Osteoblast (primary cell): ENCODE data around the gene SLC9A3. TPM values are rescaled to one million over a fixed set of nuclear protein-coding genes. Genes with fewer than 3 reads are reported as not detected.

ENCODE experiments used
- DNase-seq: peaks from one replicate; pipeline ENCODE4 v3.0.0; 2011; ENCODE audit warnings: low spot score, mixed read lengths; ENCODE audit not compliant: insufficient read length; ENCODE audit errors: missing footprints
- H2AFZ ChIP-seq: 2 replicates; pipeline ENCODE4 v1.6.0; 2011; ENCODE audit warnings: mild to moderate bottlenecking, low read length
- H3K27ac ChIP-seq: 2 replicates; pipeline ENCODE4 v1.5.1; 2011; ENCODE audit warnings: mild to moderate bottlenecking, low read depth, low read length, moderate library complexity
- H3K27me3 ChIP-seq: 2 replicates; pipeline ENCODE4 v1.6.0; 2012; ENCODE audit warnings: mild to moderate bottlenecking, control low read depth, inconsistent platforms, low read length, moderate library complexity; ENCODE audit not compliant: insufficient read depth
- H3K36me3 ChIP-seq: 2 replicates; pipeline ENCODE4 v1.5.1; 2011; ENCODE audit warnings: mild to moderate bottlenecking, low read length, control low read depth, moderate library complexity; ENCODE audit not compliant: insufficient read depth
- H3K4me1 ChIP-seq: 2 replicates; pipeline ENCODE4 v1.5.1; 2011; ENCODE audit warnings: mild to moderate bottlenecking, low read length, control low read depth, moderate library complexity; ENCODE audit not compliant: insufficient read depth
- H3K4me2 ChIP-seq: 2 replicates; pipeline ENCODE4 v1.6.0; 2011; ENCODE audit warnings: mild to moderate bottlenecking, low read length; ENCODE audit not compliant: insufficient read depth
- H3K4me3 ChIP-seq: fragments of 200-600 bp; sonication (generic); 3 replicates; pipeline ENCODE4 v1.5.1; 2012; ENCODE audit warnings: mild to moderate bottlenecking, low read length, inconsistent platforms; ENCODE audit not compliant: insufficient read depth
- H3K79me2 ChIP-seq: 2 replicates; pipeline ENCODE4 v1.6.0; 2012; ENCODE audit warnings: mild to moderate bottlenecking, low read length, control low read depth, inconsistent platforms; ENCODE audit not compliant: insufficient read depth
- H3K9me3 ChIP-seq: 2 replicates; pipeline ENCODE4 v1.5.1; 2011; ENCODE audit warnings: low read depth, low read length, control low read depth
- H4K20me1 ChIP-seq: 2 replicates; pipeline ENCODE4 v1.6.0; 2012; ENCODE audit warnings: mild to moderate bottlenecking, low read length, control low read depth; ENCODE audit not compliant: insufficient read depth
- total RNA-seq: library from RNA; depleted of rRNA; stranded (reverse); fragments of >200 nt; gene quantifications from 2 replicates; pipeline ENCODE4 v1.2.3, GENCODE V29; 2012
- TF ChIP-seq, protein P1 (sequence below): IDR thresholded peaks from 2 replicates; pipeline ENCODE4 v1.5.1; 2011; ENCODE audit warnings: mild to moderate bottlenecking, low read depth, low read length, moderate library complexity; ENCODE audit errors: extremely low read depth

The SLC9A3 gene
- total RNA-seq, 1 donor = 1.4 TPM

DNA sequence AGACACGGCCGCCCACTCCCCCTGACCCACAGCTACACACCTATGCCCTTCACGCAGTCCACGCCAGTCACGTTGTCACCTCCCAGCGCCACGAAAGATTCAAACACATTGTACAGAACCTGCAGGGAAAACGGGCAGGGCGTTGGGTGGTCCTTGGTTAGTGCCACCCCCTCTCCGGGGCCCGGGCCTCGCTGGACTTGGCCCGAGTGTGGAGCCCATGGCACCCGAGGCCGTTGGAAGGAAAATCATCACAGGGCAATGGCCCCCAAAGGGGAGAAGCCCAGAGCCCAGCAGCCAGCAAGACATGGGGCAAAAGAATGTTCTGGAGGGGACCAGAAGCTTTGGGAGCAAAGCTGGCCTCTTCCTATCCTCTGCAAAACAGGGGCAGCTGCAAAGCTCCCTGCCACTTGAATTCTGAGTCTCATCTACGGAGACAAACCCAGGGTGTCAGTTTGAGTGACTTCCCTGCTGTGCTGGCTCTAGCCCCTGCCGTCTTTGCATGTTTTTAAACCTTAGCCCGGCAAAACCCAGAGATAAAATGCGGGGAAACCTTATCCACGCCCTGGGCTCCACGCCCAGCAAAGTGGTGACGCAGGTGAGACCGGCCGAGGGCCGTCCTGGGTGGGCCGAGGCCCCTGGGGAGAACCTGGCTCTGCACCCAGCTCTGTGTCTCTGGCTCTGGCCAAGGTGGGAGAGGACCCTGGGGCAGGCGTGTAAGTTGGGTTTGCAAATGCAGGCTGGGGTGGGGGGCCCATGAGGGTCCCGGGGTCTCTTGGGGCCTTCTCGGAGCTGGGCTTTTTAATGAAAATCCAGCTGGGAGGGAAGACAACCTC is 38.9 kb downstream of the SLC9A3 start:
- H3K4me2 ChIP-seq = no peak overlapping the region
- no peaks in the 10 kb centered on the region for H3K9me3 ChIP-seq
- H3K4me3 ChIP-seq = no peak overlapping the region
- H3K4me1 ChIP-seq = no peaks in the 10 kb centered on the region
- no peaks in the 10 kb centered on the region for H3K36me3 ChIP-seq
- TF ChIP-seq, protein P1, sequence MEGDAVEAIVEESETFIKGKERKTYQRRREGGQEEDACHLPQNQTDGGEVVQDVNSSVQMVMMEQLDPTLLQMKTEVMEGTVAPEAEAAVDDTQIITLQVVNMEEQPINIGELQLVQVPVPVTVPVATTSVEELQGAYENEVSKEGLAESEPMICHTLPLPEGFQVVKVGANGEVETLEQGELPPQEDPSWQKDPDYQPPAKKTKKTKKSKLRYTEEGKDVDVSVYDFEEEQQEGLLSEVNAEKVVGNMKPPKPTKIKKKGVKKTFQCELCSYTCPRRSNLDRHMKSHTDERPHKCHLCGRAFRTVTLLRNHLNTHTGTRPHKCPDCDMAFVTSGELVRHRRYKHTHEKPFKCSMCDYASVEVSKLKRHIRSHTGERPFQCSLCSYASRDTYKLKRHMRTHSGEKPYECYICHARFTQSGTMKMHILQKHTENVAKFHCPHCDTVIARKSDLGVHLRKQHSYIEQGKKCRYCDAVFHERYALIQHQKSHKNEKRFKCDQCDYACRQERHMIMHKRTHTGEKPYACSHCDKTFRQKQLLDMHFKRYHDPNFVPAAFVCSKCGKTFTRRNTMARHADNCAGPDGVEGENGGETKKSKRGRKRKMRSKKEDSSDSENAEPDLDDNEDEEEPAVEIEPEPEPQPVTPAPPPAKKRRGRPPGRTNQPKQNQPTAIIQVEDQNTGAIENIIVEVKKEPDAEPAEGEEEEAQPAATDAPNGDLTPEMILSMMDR = no peak
- no peak overlapping the region for H3K27ac ChIP-seq
- H4K20me1 ChIP-seq = no peaks in the 10 kb centered on the region
- H2AFZ ChIP-seq = no peak overlapping the region
- no peak for DNase-seq
- H3K27me3 ChIP-seq = peaks cover 9% of the 10 kb centered on the region
- H3K79me2 ChIP-seq = no peaks in the 10 kb centered on the region

DNA sequence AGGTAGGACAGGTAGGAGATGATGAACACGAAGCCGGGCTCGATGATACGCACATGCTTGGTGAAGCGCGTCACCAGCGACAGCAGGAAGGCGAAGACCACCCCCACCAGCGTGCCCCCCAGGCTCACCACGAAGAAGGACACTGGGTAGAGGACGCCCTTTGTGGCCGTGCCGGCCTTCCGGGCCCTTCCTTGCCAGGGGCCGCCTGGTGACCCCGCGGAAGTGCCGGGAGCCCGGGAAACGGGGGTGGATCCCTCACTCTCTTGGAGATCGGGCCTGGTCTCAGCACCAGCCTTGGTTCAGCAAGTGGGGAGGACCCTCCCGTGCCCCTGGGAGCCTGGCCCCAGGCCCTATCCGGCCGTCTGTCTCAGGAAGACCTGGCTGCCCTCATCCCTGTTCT is 39.7 kb downstream of the SLC9A3 start:
- H3K36me3 ChIP-seq = no peaks in the 10 kb centered on the region
- H3K4me1 ChIP-seq = no peaks in the 10 kb centered on the region
- H3K9me3 ChIP-seq = no peaks in the 10 kb centered on the region
- no peak overlapping the region for H3K27ac ChIP-seq
- peaks cover 11% of the 10 kb centered on the region for H3K27me3 ChIP-seq
- TF ChIP-seq, protein P1 = no peak
- no peak overlapping the region for H2AFZ ChIP-seq
- no peak for DNase-seq
- H3K79me2 ChIP-seq = no peaks in the 10 kb centered on the region
- H3K4me2 ChIP-seq = no peak overlapping the region
- no peak overlapping the region for H3K4me3 ChIP-seq
- H4K20me1 ChIP-seq = peaks cover 2% of the 10 kb centered on the region

GRCh38 chr5:483434-484140 is 40.7 kb downstream of the SLC9A3 start:
- peaks cover 3% of the 10 kb centered on the region for H4K20me1 ChIP-seq
- no peaks in the 10 kb centered on the region for H3K4me1 ChIP-seq
- H3K9me3 ChIP-seq = no peaks in the 10 kb centered on the region

DNA sequence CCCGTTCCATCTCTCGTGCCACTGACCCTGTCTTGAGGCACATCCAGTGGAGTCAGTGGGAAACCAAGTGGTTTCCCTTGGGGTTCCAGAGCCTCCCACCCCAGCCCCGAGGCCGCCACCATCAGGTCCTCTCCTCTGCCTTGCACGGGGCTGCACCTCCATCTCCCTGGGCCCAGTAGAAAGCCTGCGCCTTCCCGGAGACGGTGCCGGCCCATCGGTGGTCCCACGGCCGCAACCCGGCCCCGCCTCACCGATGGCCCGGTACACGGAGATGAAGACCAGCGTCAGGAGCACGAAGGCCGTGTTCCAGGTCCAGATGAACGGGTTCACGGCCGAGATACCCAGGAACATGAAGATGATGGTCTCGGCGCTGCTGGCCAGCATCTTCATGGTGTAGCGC is 41.2 kb downstream of the SLC9A3 start:
- Histone ChIP-seq H3K4me2 (no peak overlapping the region), H2AFZ (no peak overlapping the region), H3K27me3 (peaks cover 13% of the 10 kb centered on the region), H3K4me1 (no peaks in the 10 kb centered on the region), H3K27ac (no peak overlapping the region), H4K20me1 (peaks cover 3% of the 10 kb centered on the region), H3K4me3 (no peak overlapping the region), H3K36me3 (no peaks in the 10 kb centered on the region), H3K79me2 (no peaks in the 10 kb centered on the region), H3K9me3 (no peaks in the 10 kb centered on the region)
- no peak for DNase-seq
- TF ChIP-seq, protein P1 = no peak

More at GRCh38 chr5:483434-484140, 40.7 kb downstream of the SLC9A3 start:
- H2AFZ ChIP-seq = no peak overlapping the region
- no peak for DNase-seq
- TF ChIP-seq, protein P1 = no peak
- H3K4me3 ChIP-seq = no peak overlapping the region
- no peak overlapping the region for H3K27ac ChIP-seq
- H3K36me3 ChIP-seq = no peaks in the 10 kb centered on the region
- no peak overlapping the region for H3K4me2 ChIP-seq
- H3K79me2 ChIP-seq = no peaks in the 10 kb centered on the region
- peaks cover 13% of the 10 kb centered on the region for H3K27me3 ChIP-seq
